ENCODE data around the gene CUL4A.

DNA sequence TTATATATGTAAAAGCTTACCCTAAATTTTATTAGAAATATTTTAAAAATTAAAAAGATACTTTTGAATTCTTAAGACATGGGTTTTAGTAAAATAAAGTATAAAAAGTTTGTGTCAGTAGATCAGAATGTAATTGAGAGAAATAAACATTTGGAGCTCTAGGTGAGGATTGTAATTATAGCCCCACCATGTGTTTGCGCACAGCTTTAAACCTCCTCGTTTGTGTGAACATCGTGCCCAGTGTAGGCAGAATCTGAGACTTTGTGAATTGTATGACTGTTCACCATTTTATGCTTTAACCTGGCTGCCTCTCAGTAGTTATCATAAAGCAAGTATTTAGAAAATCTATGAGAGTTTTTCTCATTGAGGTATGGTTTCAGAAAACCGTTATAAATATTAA is 29.1 kb downstream of the CUL4A start:
- no peak for TF ChIP-seq ZNF274 (IDR thresholded peaks at IDR 0.05; ENCODE audit: low read depth, low read length)
- TF ChIP-seq YY1 (IDR thresholded peaks at IDR 0.05; ENCODE audit: insufficient read depth, insufficient read length) = no peak
- no peak for TF ChIP-seq SUZ12 (IDR thresholded peaks at IDR 0.05; ENCODE audit: extremely low read depth, insufficient read depth, insufficient read length)

Data from NT2/D1 (cell line).